ENCODE measurements around the gene HIPK2.
A peak's percentile ranks its signal among the peaks of the same experiment; 100 is the strongest.

Gene HIPK2

DNA sequence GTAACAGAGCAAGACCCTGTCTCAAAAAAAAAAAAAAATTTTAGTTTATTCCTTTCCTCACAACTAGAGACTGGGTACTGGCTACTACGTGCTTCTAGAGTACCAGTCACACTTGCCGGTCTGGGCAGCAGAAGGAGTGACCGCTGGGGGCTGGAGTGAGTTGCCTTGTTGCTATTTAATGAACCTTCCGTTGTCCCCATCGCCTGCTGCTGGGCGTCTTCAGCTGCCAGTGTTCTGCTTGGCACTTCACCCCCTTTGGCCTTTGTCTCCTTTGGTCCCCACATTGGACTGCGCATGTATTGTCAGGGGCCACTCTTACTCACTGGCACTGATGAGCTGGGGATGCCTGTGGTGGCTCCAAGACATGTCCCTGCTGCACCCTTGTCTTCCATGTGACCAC lies 143.7 kb downstream of the HIPK2 start:
- H3K4me2 ChIP-seq (ENCODE audit: low read depth, low read length, poor library complexity, severe bottlenecking) = no peak overlapping the region
- peaks cover 75% of the 10 kb centered on the region for H3K4me1 ChIP-seq (ENCODE audit: insufficient read depth, low read length, poor library complexity, severe bottlenecking)
- TF ChIP-seq EZH2phosphoT487 (IDR thresholded peaks at IDR 0.05; ENCODE audit: borderline replicate concordance) (no peak), CTCF (conservative IDR thresholded peaks at IDR 0.05; ENCODE audit: low read length) (no peak)
- H2AFZ ChIP-seq (ENCODE audit: low read length) = no peak overlapping the region
- H3K9me2 ChIP-seq (replicated peaks; ENCODE audit: low read depth, low read length) = no peaks in the 10 kb centered on the region
- no peak overlapping the region for H3K4me3 ChIP-seq (ENCODE audit: low read length, poor library complexity, severe bottlenecking)
- H4K20me1 ChIP-seq (ENCODE audit: insufficient read depth, low read length, poor library complexity, severe bottlenecking) = no peaks in the 10 kb centered on the region
- H3K79me2 ChIP-seq (ENCODE audit: insufficient read depth, low read length) = no peaks in the 10 kb centered on the region
- H3F3A ChIP-seq (ENCODE audit: low read depth) = no peaks in the 10 kb centered on the region
- peaks cover 8% of the 10 kb centered on the region; the same call in 1 of the 2 replicates for H3K36me3 ChIP-seq (ENCODE audit: insufficient read depth, low read length)
- no peaks in the 10 kb centered on the region for H3K9me3 ChIP-seq (ENCODE audit: insufficient read depth, low read depth, low read length)
- H3K27me3 ChIP-seq (ENCODE audit: insufficient read depth, low read length, poor library complexity, severe bottlenecking) = no peaks in the 10 kb centered on the region
- H3K9ac ChIP-seq (ENCODE audit: low read depth, low read length, poor library complexity, severe bottlenecking) = peak overlapping the region; percentile 38

DNA sequence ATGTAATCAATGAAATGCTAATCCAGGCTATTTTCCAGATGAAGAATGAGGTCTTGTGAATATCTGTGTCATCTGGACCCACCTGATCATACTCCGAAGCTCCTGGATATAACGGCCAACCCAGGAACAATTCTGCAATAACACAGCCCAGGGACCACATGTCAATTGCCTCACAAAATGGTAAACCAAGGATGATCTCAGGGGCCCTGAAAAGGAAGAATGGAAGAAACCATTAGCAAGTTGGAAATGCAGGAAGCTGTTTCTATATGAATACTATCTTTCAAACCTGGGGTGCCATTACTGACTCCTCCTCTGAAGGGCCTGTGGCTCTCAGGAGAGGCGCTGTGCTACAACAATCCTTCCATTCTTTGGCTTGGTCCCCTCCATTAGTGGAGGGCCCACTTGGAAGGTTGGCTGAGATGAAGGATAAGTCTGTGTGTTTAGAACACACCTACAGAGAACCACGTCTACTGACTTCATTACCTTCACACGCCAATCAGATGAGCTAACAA lies 146.2 kb downstream of the HIPK2 start:
- H3K4me3 ChIP-seq (ENCODE audit: low read length, poor library complexity, severe bottlenecking) = no peak overlapping the region

DNA sequence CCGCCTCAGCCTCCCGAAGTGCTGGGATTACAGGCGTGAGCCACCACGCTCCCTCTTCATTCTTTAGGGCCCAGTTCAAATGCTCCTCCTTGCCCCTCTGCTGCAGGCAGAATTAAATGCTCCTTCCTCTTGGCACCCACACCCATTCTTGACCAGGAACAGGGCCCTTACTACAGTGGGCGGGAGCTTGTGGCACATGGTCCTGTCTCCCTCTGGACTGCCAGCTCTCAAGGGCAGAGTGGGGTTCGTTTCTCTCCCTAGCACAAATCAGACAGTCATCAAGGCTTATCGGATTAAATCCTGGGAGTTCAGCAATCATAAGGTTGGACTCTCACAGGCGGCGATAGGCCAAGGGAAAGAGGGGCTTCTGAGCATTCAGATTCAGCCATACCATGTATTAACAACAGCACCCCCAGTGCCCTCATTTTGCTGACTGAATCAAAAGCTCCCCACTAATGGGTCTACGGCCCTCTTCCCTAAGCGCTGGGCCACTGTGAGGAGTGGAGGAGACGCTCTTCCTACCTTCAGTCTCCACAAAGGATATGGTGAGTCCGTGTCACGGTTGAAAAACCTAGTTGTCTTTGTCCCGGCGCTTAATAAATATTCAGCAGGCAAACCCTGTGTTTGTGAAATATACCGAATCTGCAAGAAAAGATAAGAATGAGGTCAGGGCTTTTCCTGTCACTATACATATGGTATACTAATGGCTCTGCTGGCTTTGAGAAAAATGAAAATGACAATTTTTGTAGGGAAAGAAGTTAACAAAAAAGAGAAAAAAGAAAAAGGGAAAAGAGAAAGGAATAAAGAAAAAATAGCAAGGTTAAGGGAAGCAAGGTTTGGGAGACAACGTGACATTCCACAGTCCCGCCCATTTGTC lies 146.9 kb downstream of the HIPK2 start:
- H3K9me2 ChIP-seq (replicated peaks; ENCODE audit: low read depth, low read length) = no peaks in the 10 kb centered on the region
- H3K4me1 ChIP-seq (ENCODE audit: insufficient read depth, low read length, poor library complexity, severe bottlenecking) = peaks cover 80% of the 10 kb centered on the region
- no peak overlapping the region for H2AFZ ChIP-seq (ENCODE audit: low read length)
- peaks cover 4% of the 10 kb centered on the region; the same call in 1 of the 2 replicates for H3F3A ChIP-seq (ENCODE audit: low read depth)
- H4K20me1 ChIP-seq (ENCODE audit: insufficient read depth, low read length, poor library complexity, severe bottlenecking) = no peaks in the 10 kb centered on the region
- peaks cover 14% of the 10 kb centered on the region; the same call in 1 of the 2 replicates for H3K36me3 ChIP-seq (ENCODE audit: insufficient read depth, low read length)
- H3K9me3 ChIP-seq (ENCODE audit: insufficient read depth, low read depth, low read length) = no peaks in the 10 kb centered on the region
- no peak overlapping the region for H3K9ac ChIP-seq (ENCODE audit: low read depth, low read length, poor library complexity, severe bottlenecking)
- H3K27me3 ChIP-seq (ENCODE audit: insufficient read depth, low read length, poor library complexity, severe bottlenecking) = no peaks in the 10 kb centered on the region
- H3K4me2 ChIP-seq (ENCODE audit: low read depth, low read length, poor library complexity, severe bottlenecking) = no peak overlapping the region
- no peak overlapping the region for H3K4me3 ChIP-seq (ENCODE audit: low read length, poor library complexity, severe bottlenecking)
- no peaks in the 10 kb centered on the region for H3K79me2 ChIP-seq (ENCODE audit: insufficient read depth, low read length)
- no peak for TF ChIP-seq EZH2phosphoT487 (IDR thresholded peaks at IDR 0.05; ENCODE audit: borderline replicate concordance)

More for the DNA sequence above, 146.2 kb downstream of the HIPK2 start:
- Histone ChIP-seq H3K27me3 (ENCODE audit: insufficient read depth, low read length, poor library complexity, severe bottlenecking) (no peaks in the 10 kb centered on the region), H3K4me1 (ENCODE audit: insufficient read depth, low read length, poor library complexity, severe bottlenecking) (peaks cover 80% of the 10 kb centered on the region), H3K9me3 (ENCODE audit: insufficient read depth, low read depth, low read length) (no peaks in the 10 kb centered on the region), H3F3A (ENCODE audit: low read depth) (peaks cover 4% of the 10 kb centered on the region; the same call in 1 of the 2 replicates), H4K20me1 (ENCODE audit: insufficient read depth, low read length, poor library complexity, severe bottlenecking) (no peaks in the 10 kb centered on the region), H3K4me2 (ENCODE audit: low read depth, low read length, poor library complexity, severe bottlenecking) (no peak overlapping the region), H3K9ac (ENCODE audit: low read depth, low read length, poor library complexity, severe bottlenecking) (no peak overlapping the region), H3K9me2 (replicated peaks; ENCODE audit: low read depth, low read length) (no peaks in the 10 kb centered on the region), H3K79me2 (ENCODE audit: insufficient read depth, low read length) (no peaks in the 10 kb centered on the region), H3K36me3 (ENCODE audit: insufficient read depth, low read length) (peaks cover 14% of the 10 kb centered on the region; the same call in 1 of the 2 replicates), H2AFZ (ENCODE audit: low read length) (no peak overlapping the region)
- no peak for TF ChIP-seq CTCF (conservative IDR thresholded peaks at IDR 0.05; ENCODE audit: low read length)
- no peak for TF ChIP-seq EZH2phosphoT487 (IDR thresholded peaks at IDR 0.05; ENCODE audit: borderline replicate concordance)
